ENCODE measurements around the gene TMEM126A.
A peak's percentile ranks its signal among the peaks of the same experiment; 100 is the strongest.
"Not testable (repeated sequence)": the region's sequence is repeated elsewhere in the genome, so short reads cannot be mapped to it uniquely, and the experiment has no call there.

Gene TMEM126A

DNA sequence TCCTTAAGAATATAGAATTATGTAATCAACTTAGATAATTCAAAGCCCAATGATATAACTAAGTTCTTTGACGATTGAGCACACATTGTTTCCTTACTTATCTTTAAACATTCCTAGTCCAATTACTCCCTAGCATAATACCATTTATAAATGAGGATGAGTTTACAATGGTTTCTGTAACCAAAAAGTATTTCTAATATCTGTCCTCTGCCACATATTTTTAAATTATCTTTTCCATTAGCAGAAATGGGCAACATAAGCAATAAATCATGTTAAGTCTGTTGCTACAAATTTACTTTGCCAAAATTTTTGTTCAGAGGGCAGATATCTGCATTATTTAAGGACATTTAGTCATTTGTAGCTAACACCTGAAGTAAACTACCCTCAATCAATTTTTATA, 10.4 kb downstream of the TMEM126A start:
- no peak for DNase-seq (ENCODE audit: low read depth)

DNA sequence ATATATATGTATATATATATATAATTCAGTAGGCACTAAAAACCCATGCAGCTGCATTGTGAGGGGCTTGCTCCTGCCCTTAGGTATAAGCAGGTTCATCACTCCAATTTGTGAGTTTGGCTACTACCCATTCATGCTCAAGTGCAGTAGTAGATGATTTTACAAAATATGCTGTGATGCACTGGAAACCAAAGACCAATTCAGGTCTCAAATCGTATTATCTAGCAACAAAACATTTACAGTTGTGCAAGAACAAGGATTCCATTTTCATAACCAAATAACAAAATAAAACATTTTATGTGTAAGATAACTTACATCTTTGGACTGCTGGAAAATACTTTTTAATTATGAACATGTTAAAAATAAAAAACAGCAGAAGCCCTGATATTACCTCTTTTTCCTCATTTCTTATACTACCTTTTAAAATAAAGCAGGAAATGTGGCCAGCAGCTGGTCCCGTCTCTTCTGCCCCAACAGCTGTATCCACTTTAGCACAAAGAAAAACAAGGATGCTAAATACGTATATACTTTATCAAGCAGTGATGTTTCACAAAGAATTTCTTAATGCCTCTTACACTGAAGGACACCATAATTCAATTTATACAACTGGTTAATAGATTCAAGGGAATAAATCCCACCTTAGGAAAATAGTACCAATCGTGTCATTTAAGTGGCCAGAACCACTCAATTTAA, 14.4 kb downstream of the TMEM126A start:
- DNase-seq (ENCODE audit: low read depth): no peak

DNA sequence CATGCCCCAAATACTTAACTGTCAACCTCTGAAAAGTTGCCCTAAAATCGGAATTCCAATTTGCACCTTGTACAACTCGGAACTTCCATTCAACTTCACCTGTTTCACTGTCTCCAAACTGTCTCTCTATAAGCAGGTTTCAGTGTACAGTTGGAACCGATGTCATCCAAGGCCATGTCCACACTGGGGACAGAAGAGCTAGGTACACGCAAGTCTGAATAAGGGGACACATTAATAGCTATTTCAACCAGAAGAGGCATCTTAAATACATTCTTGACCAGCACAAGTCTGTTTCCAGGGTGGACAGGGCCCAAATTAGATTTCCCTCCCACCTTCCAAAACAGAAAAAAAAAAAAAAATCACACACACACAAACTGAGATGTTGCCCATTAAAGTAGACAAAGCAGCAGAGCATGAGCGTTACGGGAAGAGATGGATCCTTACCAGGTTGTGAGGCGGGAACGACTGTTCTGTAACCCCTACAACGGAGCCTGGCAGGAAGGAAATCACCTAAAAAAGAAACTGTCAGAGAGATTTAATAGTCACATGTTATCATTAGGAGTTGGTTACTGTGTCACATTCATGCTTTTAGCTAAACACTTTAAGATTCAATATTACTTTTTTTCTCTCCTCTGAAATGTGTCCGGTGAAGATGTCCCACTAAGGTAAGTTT, 15.4 kb downstream of the TMEM126A start:
- no peak for DNase-seq (ENCODE audit: low read depth)

DNA sequence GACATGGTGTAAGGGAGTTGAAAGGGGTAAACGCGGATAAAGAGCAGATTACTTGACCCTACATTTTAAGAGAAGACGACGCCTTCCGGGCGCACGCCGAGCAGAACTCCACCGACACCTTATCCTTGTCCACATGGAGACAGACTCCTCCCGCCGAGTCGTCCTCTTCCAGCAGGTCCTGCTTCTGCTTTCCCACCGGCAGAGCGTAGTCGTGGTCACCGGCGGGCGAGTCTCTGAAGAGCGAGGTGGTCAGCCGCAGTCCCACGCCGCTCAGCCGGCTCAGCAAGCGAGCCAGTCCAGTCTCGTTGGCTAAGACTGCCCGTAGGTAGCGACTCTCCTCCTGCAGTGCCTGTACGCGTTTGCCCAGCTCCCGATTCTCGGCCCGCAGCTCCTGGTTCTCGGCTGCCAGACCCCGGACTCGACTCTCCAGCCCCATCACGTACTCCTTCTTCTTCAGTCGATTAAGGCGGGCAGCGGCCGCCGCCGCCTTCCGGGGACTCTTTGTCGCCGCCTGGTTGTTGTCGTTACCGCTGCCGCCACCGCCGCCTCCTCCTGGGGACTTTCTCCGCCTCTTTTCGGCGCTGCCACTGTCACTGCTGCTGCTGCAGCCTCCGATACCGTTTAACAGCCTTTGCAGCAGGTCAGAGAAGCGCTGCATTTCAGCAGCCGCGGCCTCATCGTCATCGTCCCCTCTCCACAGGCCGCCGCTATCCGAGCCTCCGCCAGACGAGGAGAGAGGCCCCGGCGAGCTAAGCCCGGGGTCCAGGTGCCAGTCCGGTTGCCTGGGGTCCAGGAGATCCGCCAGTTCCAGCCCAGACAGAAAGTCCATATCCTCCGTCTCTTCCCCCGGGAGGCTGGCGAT, 16.2 kb downstream of the TMEM126A start:
- DNase-seq (ENCODE audit: low read depth): peak; percentile 77

DNA sequence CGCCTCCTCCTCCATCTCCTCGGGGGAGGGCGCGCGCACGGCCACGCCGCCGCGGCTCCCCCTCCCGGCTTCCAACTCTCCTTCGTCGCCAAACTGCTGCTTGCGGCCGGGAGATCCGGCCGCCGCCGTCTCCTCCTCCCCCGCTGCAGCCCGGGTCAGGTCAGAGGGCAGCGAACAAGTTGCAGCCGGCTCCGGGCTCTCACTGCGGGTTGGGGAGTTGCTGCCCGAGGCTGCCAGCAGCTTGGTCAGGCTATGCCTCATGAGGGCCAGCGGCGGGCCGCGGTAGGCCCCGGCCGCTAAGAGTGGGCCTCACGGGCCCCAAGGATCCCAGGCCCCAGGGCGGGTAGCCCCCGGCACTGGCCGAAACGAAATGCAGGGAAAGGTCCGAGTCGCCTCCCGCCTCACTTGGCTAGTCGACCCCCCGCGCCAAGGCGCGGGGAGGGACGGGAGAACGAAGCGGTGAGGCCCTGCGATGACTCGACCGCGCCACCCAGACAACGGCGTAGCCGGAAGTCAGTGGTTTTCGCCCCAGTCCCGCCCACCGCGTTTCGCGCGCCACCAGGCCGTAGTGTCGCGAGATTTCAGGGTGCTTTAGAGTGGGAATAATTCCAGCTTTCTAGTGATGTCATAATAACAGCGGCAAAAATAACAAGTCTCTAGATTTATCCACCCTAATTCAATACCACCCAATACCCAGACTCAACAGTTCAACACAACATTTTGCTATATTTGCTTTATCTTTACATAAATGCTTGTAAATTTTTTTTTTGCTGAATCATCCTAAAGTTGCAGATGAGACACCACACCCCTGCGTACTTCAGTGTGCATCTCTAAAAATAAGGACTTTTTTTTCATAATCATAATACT, 17.1 kb downstream of the TMEM126A start, which contains the start of gene CREBZF:
Gene CREBZF (minus strand): TSS at position 515 of the 867 bp plus-strand sequence. CDS start 254 bp downstream, at position 261.
- DNase-seq (ENCODE audit: low read depth): peak; percentile 92

DNA sequence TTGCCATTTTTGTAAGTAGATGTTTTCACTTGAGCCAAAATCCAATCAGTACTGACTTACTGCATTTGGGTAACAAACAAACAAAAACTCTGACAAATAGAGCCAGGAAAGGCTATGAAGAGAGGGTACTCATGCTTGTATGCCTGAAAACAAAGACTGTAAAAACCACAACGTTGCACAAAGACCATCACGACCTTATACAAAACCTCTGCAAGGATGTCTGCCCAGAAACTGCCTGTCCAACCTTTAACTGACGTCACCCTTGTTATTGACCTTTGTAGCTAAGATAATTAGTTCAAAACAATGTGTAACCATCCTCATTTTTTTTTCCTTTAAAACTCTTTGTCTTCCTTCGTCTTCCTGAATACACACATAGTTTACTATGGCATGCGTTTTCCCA, 18.0 kb downstream of the TMEM126A start:
- no peak for DNase-seq (ENCODE audit: low read depth)

DNA sequence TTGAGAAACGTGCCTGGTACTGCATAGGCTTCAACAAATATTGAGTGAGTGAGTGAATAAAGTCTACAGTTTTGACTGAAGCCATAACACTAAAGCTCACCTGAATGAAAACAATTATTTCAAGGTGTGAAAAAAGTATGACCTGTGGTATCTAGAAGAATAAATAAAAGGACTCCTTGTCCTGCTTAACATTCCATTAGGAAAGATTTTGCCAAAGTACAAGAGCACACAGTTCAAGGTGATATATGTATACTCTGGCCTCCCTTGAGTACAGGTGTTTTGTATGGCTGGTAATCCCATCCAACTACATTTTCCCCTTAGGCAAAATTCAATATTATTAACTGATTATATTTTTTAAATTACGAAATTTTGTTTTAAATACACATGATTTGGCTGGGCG, 18.9 kb downstream of the TMEM126A start:
- DNase-seq (ENCODE audit: low read depth): no peak

DNA sequence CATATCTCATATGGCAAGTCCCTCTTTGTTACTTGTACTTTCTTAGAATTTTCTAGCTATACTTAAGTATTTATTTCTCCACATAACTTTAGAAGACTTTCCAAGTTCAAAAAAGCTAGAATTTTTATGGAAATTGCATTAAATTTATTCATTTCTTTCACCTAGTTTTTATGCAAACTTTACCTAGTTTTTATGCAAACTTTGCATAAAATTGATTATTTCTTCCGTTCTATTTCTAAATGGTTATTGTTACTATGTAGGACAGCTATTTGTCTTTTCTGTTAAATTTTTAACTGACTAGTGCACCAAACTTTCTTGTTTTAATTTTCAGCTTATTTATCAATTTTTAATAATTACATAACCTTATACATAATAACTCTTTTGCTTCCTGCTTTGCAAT, 20.4 kb downstream of the TMEM126A start:
- DNase-seq (ENCODE audit: low read depth): no peak

DNA sequence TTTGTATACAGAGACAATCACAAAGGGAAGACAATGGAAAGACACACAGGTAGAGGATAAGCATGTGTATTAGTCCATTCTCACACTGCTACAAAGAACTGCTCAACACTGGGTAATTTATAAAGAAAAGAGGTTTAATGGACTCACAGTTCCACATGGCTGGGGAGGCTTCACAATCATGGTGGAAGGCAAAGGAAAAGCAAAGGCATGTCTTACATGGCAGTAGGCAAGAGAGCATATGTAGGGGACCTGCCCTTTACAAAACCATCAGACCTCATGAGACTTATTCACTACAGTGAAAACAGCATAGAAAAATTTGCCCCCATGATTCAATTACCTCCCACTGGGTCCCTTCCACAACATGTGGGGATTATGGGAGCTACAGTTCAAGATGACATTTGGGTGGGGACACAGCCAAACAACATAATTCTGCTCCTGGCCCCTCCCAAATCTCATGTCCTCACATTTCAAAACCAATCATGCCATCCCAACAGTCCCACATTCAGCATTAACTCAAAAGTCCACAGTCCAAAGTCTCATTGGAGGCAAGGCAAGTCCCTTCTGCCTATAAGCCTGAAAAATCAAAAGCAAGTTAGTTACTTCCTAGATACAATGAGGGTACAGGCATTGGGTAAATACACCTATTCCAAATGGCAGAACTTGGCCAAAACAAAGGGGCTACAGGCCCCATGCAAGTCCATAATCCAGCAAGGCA, 23.3 kb downstream of the TMEM126A start:
- DNase-seq (ENCODE audit: low read depth): not testable (repeated sequence)

DNA sequence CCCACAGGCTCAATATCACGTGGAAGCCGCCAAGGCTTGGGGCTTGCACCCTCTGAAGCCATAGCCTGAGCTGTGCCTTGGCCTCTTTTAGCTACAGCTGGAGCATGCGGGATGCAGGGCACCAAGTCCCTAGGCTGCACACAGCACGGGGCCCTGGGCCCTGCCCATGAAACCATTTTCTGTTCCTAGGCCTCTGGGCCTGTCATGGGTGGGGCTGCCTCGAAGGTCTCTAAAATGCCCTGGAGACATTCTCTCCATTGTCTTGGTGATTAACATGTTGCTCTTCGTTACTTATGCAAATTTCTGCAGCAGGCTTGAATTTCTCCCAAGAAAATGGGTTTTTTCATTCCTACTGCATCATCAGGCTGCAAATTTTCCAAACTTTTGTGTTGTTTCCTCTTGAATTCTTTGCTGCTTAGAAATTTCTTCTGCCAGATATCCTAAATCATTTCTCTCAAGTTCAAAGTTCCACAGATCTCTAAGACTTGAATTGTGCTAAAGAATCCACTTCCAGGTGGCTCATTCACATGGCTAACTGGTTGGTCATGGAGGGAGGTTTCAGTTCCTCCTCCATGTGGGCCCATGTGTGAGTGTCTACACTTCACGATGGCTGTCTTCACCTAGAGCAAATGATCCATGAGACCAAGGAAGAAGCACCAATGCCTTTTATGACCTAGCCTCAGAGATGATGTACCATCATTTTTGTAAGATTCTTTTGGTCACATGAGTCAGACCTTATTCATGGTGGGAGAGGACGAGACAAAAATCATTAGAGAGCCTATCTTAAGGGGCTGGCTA, 24.5 kb downstream of the TMEM126A start:
- no peak for DNase-seq (ENCODE audit: low read depth)

DNA sequence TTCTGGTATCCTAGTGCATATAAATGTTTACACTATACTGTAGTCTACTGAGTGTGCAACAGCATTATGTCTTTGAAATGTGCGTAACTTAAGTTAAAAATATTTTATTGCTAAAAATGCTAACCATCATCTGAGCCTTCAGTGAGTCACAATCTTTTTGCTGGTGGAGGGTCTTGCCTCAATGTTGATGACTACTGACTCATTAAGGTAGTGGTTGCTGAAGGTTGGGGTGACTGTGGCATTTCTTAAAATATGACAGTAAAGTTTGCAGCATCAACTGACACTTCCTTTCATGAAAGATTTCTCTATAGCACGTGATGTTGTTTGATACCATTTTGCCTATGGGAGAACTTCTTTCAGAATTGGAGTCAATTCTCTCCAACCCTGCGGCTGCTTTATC, 25.6 kb downstream of the TMEM126A start:
- no peak for DNase-seq (ENCODE audit: low read depth)

DNA sequence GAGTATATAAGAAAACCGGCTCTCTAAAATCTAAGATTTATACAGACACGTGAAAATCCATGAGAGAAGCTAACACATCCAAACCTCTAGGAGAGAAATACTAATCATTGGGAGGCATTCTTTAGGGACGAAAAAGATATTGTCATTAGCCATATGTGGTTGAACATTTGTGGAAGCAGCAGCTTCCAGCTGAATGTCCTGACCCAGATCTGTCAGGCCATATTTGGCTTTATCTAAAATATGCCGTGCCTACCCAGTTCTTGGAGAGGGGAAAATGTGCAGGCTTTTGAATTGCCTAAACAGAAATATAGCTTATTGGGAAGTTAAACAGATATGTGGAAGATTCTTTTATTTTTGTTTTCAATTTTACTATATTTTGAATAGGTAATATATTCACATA, 31.8 kb downstream of the TMEM126A start:
- DNase-seq (ENCODE audit: low read depth): no peak

DNA sequence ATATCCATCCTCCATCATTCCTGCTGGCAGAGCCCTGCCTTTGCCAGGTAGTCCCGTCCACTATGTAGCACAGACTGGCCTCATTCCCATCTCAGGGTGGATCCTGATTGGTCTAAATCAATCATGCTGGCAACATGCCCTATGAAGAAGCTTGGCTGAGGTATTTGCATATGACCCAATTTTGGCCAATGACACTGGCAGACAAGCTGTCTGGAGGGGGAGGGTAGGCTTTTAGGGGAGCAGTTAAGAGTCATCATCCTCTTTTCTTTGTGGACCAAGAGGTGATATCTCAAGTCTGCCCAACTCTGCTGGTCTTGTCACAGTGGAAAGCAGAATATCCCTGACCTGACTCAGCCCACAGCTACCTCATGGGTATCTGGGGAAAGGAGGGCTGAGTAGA, 33.1 kb downstream of the TMEM126A start:
- no peak for DNase-seq (ENCODE audit: low read depth)

DNA sequence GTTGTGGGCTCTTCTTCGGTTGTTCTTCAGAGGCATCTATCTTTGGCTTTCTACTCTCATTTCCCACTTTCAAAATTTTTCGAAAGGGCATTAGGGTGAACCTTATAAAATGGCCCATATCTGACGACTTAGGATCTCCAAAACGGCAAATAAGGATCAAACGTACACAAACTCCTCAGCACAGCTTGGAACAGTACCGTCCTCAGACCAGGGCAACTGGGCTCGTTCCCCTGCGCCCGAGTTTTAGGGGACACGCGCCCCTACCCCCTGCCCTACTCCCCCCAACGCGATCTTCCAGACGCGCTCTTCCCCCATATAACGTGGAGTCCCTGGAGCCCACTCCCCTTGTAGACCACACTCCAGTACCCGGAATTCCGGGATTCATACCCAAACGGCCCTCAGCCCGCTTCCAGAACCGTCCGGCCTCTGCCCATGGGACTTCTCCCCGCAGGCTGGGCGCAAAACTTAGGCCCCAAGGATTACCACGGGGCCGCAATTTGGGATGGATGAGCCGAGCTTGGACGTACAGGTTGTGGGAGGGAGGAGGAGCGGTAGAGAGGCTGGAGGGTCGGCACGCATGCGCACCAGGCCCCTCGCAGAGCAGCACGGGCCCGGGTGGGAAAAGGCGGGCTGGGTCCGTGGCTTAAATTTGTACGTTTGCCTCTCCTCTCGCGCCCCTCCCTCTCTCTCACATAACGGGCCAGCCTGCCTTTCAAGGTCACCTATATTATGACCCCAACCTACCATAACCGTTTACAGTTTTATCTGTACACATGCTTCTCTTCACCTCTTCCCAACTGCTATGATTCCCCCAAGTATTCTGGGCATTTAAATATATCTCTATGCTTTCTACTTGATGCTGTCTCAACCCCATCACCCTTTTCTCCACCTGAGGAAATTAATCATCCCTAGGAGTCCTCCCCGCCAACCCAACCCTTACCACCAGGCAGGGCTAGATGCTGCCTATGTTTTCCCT, 34.9 kb downstream of the TMEM126A start:
- peak; percentile 58 for DNase-seq (ENCODE audit: low read depth)

DNA sequence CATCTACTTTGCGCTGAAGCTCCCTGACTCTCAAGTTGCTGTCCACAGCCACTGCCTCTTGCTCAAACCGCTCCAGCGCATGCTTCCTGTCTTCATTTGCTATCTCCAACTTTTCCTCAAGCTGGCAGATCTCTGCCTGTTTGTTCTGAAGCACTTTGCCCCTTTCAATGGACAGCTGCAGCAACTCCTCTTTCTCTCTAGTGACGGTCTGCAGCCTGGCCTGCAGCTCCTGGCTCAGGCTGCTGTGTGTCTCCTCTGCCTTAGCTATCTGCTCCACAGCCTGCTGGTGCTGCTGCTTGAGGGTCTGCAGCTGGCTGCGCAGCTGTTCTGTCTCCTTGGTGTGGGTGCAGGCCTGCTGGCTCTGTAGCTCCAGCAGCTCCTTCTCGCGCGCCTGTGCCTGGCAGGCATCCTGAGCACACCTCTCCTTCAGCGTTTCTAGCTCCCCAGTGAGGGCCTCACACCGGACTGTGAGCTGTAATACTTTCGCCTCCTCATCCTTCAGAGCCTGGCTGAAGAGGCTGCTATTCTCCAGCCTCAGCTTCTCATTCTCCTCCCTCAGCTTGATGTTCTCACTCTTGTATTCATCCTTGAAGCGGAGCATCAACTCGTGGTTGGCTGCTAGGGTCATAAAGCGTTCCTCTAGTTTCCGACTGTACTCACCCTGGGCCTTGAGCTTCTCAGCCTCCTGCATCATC, 37.5 kb downstream of the TMEM126A start:
- no peak for DNase-seq (ENCODE audit: low read depth)

DNA sequence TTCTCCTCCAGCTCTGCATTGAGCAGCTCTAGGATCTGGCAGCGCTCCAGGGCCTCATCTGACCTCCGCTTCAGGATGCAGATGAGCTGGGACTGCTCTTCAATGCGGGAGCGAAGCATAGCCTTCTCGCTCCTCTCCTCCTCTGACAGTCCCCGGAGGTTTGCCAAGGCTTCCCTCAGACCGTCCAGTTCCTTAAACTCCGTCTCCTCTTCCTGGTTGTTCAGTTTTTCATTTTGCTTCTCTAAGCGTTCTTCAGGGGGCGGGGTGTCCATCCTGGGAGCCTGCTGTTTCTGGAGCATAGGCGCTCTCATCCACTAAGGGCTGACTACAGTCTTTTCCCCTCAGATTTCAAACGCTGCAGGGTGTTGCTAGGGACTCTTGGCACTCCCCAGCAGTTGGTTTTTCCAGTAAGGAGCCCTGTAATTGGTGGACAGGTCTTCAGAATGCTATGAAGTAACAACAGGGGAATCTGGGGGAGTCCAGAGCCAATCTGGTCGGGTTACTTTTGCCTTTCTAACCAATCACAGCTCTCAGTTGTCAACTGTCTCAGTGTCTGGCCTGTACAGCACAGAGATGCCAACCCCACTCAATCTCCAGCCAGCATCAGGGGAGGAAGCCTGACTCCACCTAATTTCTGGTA, 38.2 kb downstream of the TMEM126A start, which contains the start of gene CCDC89:
Gene CCDC89 (minus strand): TSS at position 376 of the 640 bp plus-strand sequence. CDS start 65 bp downstream, at position 311.
- DNase-seq (ENCODE audit: low read depth): no peak

DNA sequence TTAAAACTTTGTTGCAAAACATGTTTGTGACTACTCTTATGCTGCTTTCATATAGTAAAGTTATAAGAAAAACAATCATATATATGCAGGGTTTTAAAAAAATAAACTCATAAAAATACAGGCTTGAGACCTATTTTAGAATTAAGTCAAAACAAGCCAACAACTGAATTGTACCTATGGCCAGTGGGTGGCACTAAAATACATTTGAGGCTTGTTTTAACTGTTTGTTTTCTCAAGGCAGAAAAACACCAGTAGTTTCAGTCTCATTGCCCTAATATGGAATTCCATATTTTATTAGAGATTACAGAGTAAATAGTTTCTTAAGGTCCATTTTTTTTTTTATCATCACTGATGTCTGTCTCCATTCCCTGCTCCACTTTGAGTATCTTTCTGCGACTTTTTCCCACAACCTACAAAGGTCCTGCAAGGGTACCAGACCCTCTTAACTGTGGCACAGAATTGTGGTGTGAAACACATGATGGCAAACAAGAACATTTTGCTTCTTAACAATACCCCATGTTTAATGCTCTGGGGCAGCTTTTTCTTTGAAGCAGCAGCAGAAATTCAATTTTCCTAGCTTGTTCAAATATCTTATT, 46.7 kb downstream of the TMEM126A start:
- DNase-seq (ENCODE audit: low read depth): no peak
